OCI-LY1 (cell line): Measurements from ENCODE around the gene OXCT1.

Experiments
- CTCF ChIP-seq: fragments of 200-600 bp; sonication (generic), shearing (Covaris generic); IDR thresholded peaks from 2 replicates; pipeline ENCODE4 v1.5.1; 2017; ENCODE audit warnings: mild to moderate bottlenecking, antibody characterized with exemption, low read length, moderate library complexity, mixed read lengths
- EZH2 ChIP-seq: fragments of 200-600 bp; sonication (generic), shearing (Covaris generic); IDR thresholded peaks from 2 replicates; pipeline ENCODE4 v1.8.0; 2017; ENCODE audit warnings: borderline replicate concordance, mixed run types, mild to moderate bottlenecking, antibody characterized with exemption, low read length, moderate library complexity, mixed read lengths

GRCh38 chr5:41722359-41722950 lies 147.8 kb downstream of the OXCT1 start:
- peak; percentile 9; the same call in 1 of the 2 replicates for TF ChIP-seq CTCF
- TF ChIP-seq EZH2, result no peak
